HG02623 (cell line): ENCODE measurements around the gene EFNA5.
"Not testable (repeated sequence)": the region's sequence is repeated elsewhere in the genome, so short reads cannot be mapped to it uniquely, and the experiment has no call there.

Source experiments
- ATAC-seq: cut with Tn5 transposase; IDR thresholded peaks from one replicate; pipeline ENCODE4 v1.9.1; 2021; ENCODE audit warnings: moderate library complexity; ENCODE audit not compliant: unreplicated experiment

EFNA5 gene

DNA sequence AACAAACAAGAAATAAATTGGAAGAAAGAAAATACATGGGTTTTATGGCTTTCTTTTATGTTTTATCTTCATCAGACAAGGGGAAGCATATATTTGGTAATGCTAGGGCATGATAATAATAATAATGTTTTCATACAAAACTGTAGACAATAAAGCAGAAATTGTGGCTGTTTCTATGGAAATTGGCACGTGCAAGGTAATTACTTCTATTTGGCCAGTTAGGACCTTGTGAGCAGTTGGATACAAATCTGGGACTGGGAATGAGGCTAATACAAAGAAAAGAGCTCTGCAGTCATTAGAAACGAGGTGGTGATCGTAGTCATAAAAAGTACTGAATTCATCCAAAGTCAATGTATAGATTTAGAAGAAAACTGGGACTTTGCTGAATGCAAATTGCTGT, 233.6 kb downstream of the EFNA5 start:
- no peak for ATAC-seq

DNA sequence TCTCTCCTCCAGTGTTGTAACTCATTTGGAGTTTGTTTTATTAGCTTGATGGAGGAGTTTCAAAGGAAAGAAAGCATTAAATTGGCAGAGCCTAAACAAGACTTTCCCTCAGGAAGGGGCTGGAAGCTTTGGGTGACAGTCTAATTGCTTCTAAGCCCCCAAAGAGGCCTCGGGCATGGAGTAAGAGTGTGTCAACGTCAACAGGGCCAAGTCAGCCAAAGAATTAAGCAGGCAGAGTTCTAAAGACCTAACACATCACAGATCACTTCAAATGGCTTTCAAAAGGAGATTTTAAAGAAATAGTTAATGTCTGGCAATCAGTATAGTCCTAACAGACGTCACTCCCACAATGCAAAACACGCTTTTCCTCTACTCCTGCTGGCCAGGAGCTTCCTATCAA, 234.5 kb downstream of the EFNA5 start:
- no peak for ATAC-seq

DNA sequence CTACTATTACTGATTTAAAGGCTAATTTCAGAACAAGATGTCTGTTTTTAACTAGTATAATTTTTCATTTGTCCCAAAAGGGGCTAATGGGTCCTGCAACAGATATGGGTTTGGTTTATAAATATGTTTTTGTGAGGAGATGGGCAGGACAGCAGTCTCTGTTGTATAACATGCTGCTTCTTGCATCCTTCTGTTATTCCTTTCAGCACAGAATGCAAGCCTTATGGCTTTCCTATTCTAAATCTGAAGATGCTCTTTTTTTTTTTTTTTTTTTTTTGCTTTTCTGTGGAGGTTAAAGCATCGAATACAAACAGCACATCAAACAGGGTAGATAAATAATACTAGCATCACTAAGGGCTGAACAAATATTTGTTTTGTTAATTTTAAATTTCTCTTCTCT, 235.7 kb downstream of the EFNA5 start:
- ATAC-seq, result no peak

DNA sequence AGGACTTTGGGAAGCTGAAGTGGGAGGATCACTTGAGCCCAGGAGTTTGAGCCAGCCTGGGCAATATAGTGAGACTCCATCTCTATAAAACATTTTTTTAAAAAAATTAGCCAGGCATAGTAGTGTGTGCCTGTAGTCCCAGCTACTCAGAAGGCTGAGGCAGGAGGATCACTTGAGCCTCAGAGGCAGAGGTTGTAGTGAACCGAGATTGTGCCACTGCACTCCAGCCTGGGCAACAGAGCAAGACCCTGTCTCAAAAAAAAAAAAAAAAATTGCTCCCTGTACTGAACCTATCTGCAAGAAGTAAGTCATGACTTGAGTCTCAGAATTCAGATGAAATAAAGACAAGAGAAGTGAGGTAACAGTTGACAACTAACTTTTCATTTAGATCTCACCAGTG, 237.1 kb downstream of the EFNA5 start:
- not testable (repeated sequence) for ATAC-seq

DNA sequence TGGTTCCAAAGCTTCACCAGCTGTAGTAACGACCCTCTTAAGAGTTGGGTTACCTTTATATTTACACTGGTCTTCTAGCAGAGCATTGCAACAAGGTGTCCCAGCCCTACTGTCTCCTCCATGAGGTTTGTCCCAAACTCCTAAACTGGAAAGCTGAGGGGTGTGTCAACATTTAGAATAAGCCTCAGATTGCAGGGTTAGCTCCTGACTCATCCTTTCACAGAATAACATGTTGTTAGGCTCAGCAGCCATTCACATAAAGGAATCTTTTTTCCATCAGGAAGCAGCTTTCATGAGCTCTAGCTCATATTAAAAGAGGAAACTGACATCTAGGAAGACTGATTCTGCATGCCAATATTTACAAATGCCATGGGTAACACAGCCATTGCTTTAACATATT, 238.7 kb downstream of the EFNA5 start:
- ATAC-seq, result no peak

DNA sequence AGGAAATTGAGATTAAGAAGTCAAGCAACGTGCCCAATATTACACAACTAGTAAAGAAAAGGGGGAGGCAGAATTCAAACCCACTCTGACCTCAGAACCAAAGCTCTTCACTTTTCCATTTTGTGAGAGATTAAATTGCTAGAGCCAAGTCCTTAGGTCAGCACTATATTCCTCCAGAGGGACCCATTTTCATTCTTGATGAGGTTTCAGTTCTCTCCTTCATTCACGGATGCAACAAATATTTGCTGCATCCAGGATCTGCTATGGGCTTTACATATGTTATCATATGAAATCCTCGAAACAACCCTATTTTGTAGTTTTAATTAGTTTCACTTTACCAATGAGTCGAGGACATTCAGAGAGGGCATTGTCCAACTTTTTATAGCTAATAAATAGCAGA, 239.2 kb downstream of the EFNA5 start:
- no peak for ATAC-seq

DNA sequence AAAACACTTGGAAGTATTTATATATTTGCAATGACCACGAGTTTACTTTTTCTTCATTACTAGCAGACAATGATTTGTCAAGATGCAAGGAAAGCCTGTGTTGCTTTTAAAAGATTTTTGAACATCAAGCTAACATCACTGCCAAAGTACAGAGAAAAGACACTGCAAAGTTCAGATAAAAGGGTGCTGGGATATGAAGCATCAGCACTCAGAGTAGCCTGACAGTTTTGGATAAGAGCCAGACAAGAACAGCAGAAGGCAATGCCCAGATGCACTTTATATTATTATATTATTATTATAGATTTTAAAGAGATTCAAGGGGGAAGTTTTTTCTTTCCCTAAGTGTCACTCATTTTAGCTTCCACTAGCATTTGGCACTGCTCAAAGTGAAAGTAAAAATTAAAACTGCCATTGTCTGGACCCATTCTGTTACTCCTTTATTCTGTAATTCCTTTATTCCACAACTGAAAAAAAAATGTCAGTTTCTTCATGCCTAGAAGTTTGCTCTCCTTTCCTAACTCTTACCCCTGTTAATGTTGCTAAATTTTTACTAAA, 240.6 kb downstream of the EFNA5 start:
- ATAC-seq, result no peak

DNA sequence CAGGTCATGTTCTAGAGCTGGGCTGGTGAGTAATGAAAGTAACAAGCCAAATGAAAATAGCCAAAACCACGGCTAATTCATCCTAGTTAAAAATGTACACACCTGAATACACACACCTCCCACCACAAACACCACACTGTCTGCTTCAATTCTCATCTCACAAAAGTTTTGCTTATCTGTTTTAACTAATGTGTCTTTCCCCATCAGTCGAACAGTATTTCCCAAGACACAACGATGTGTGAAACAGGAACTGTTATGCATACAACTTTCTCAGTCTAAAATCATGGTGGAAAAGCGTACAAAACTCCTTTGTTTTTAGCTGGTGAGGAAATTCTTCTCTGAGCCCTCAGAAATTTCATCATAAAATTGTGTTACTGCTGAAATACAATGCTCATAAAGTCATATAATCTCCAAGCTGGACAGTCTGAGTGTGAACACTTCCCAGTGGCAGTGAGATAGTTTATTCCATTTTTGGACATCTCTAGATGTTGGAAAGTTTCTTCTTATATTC, 242.4 kb downstream of the EFNA5 start:
- ATAC-seq, result no peak

DNA sequence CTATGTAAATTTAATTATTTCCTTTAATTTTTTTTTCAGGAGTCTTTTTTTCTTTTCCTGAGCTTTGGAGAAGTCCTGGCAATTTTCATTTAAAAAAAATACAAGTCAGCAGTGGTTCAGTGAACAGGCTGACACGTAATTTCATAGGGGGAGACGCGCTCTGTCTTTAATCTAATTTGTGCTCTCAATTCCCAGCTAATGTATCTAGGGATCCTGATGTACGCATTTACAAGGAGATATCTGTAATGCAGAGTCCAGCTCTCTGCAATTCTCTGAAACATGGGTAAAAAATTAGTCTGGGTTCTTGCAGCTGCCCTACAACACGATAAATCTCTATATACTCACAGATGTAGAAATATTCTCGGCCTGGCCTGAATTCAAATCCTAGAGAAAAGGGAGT, 243.9 kb downstream of the EFNA5 start:
- ATAC-seq, result no peak

DNA sequence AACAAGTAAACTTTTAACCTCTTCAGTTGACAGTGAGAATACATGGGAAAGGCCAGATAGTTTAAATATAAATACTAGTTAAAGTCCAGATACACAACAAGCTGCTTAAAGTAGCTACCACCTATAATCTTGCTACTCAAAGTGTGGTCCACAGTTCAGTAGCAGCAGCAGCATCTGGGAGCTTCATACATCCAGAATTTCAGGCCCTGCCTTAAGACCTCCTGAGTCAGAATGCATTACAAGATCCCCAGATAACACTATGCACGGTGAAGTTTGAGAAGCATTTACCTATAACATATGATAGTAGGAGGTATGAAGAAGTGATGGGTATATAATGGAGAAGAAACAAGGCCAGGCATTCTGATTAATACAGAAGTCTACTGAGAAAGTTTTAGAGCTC, 244.5 kb downstream of the EFNA5 start:
- no peak for ATAC-seq

DNA sequence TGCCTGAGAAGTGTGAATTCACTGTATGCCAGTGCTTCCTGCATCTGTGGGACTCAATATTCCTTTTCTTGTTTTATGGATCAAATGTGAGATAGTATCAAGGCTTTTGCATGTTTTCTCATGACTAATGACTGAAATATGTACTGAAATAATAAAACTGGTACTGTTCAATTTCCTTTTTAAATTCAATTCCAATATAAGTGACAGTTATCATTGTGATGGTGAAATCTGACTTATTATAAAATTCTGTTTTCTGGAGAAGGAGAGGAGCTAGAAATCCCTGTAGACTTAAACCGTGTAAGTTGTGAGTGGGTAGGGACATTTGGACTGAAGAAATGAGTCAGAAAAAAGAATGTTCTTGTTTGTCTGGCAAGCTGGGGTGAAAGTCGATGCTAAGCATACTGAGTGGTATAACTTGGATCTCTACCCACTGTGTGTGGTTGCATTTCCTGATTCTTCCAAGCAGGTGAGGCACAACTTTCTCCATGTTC, 245.2 kb downstream of the EFNA5 start:
- ATAC-seq, result no peak

DNA sequence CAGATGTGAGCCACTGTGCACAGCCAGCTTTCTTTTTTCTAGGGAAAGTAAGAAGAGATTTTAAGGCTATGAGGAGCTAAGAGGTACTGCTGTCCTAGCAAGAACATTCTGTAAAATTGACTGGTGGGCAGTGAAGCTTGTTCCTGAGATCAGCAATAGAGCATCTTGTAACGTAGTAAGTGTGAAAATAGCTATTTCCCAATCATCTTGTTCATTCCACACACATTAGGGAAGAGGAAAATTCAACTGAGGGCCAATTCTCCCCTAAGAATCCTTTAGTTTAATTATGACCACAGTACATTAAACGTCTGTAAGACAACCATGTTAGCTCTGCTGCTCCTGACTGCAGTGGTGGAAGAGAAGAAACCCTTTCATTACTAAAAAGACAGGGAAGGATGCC, 246.2 kb downstream of the EFNA5 start:
- ATAC-seq, result no peak

DNA sequence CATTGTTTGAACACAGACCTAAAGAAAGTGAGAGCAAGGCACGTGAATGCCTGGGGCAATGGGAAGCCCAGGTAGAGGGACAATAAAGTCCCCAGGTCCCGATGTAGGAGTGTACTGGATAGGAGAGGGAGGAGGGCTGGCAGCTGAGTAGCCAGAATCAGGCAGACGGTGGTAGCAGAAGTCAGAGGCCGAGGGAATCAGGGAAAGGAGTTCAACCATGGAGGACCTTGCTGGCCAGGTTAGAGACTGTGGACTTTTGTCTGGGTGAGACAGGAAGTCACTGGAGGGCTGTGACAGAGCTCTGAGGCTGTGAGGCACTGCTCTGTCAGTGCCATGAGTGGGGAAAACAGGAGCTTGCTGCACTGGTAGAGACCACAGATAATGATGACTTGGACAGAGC, 248.2 kb downstream of the EFNA5 start:
- no peak for ATAC-seq

DNA sequence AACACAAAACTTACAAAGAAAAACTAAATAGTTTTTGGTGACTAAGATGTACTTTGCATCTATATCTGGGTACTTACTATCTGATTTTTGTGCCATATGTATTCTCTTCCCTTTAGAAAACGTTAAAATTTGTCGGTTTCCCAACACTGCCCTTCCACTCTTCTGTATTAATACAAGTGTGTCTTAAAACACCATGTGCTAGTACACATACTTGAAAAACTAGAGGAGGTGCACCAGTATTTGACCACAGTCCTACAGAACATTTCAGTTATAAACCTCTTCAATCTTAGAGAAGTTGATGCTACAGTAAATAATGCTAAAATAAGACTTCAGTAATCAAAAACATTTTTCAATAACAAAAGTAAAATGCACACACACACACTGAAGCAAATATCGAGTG, 251.2 kb downstream of the EFNA5 start:
- ATAC-seq, result no peak

DNA sequence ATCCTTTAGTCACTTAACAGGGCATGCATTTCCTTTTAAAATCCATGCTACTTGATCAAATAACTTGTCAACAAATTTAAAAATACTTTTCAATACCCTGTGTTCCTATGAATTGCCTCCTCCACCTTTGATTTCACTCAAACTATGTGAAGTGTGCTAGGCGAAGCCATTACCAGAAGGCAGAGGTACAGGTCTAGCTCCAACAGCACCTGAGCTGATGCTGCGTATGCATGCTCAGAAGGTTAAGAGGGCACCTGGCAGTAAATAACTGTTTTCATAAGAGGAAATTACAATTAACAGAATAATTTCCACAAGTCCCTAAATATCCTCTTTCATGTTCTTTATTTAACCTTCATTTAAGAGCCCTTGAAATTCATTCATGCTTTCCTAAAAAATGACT, 251.8 kb downstream of the EFNA5 start:
- ATAC-seq, result no peak

DNA sequence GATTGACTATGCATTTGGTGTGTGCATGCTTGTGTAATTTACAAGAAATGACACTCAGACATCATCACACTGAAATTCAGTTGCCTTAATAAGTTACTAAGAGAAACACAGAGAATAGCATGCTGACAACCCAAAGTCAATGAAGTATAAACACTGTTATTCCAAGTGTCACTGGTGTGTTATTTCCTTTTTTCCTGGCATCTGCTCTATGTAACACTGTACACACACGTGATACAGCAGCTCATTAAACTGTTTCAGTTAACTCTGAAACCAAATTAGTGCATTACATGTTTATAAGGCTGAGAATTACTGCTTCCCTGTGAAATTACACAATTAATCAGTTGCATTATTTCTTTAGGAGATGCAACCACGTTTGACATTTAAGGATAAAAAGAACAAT, 252.7 kb downstream of the EFNA5 start:
- ATAC-seq, result no peak

DNA sequence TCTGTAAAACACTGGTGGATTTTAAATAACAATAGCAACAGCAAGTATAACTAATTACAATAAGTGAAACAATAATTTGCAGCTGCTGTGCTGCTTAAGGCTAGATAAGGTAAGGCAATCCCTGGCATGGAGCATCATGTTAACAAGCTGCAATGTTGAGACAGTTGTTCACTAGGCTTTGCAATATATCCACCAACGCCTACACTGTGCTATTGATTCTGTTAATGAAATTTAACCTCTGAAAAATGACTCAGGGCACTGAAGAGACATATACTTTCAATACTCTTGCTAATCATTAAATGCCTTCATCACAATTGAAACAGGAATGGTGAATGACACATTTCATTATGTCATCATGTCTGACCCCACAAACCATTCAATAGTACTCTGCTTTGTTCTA, 255.0 kb downstream of the EFNA5 start:
- ATAC-seq, result no peak

DNA sequence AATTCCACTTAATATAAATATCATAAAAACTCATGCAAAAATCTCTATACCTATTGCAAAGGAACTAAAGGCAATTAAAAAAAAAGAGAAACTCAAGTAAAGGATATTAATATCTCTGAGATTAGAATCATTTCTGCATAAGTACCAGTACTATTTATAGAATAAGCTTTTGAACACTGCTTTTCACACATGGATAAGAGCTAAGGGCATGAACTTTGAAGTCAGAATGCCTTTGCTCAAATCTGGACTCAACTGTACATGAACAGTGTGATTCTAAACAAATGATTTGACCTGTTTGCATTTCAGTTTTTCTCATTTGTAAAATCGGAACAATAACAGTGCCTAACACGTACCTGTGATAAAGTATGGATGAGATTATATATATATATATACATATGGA, 255.9 kb downstream of the EFNA5 start:
- ATAC-seq, result no peak

DNA sequence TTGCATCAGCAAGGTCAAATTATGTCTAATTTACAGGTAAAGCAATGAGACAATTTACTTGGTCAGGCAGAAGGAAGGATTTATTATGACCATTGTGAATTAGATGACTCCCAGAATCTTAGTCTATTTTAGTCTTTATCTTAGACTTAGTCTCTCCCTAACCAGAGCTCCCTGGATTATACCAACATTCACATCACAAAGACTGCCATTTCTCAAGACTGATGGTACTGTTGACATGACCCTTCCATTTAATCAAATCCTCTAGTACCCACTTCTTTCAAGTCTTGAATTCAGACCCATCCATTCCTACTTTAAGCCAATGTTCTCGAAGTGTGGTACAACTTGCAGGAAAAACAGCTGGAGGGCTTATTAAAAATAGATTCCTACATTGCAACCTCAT, 257.0 kb downstream of the EFNA5 start:
- no peak for ATAC-seq

DNA sequence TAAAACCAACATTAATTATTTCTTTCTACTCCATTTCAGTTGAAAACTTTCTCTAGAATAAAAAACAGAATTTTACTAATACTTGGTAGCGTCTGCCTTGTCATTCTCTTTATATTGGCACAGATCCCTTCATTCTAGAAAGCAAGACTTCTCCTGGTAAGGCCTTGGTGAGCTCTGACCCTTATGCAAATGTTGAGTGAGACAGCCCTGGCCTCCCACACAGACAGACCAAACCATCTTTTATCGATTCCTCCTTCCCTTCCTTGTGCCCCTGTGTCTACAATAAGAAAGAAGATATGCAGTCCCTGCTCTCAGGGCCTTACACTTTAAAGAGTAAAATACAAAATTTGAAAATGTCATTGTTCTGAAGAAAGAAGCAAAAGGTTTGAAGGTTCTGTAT, 262.2 kb downstream of the EFNA5 start:
- ATAC-seq, result no peak

DNA sequence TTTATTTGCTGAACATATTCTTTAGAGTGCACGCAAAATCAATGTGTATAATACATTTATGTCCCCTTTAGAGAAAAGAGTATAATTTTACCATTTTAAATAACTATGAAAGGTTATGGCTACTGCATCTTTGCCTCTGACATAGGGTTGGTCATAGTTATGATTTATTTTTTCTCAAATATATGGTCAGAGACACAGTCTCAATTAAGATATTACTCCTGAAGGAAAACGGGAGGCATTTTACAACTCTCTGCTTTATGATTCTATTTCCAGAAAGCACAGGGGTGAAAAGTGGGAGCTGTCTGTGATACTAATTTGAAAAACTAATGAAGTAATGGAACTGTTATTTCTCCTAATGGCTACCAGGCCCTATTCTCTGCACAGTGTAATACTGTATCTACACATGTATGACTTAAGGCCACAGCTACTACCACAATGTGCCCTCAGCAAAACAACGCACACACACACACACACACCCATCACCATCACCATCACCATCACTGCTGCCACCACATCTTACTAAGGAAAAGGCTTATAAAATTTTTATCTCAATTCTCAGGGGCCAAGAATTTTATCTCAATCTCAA, 262.9 kb downstream of the EFNA5 start:
- ATAC-seq, result no peak

DNA sequence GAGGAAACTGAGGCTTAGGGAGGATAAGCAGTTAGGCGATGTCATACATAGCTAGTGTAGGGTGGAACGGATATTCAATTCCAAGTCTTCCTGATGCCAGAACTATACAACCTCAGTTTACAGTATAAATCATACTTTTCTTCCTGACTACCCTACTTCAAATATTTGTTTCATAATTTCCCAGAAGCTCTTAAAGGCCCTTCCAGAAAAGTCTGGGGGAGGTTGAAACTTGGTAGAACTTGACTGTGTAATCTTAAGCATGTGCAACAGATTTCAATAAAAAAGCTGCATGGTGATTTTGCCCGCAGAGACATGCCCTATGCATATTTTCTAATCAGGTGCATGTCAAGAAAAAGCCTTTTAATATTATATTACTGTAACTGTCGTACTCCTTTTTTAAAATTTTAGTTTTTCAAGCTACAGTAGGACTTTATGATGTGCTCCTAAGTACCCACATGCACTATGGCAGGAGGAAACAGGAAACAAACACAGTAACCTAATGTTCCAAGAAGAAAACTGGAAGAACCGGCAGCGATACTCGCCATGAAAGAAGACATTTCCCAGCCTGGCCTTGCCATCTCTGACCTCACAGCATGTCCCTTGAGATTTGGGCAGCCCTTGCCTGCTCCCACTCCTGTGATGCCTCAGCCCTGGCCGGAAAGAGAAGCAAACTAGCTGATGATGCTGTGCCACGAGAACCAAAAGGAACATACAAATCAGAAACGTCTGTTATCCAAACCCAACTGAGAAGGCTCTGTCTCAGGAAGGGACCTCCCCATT, 266.0 kb downstream of the EFNA5 start:
- no peak for ATAC-seq
